Prostate gland (tissue), 2 donors: ENCODE results near the gene IL1RN. TPM values are rescaled to one million over a fixed set of nuclear protein-coding genes. Genes with fewer than 3 reads are reported as not detected.

ENCODE experiments used
- DNase-seq: peaks from one replicate; pipeline ENCODE4 v3.0.0-alpha.2; 2019; ENCODE audit warnings: low spot score
- H3K27ac ChIP-seq, 2 donors: fragments of 200-600 bp; sonication (generic); 2 replicates each; pipeline ENCODE4 v1.5.1; 2017 to 2019
- H3K27me3 ChIP-seq: fragments of 200-600 bp; sonication (generic); replicated peaks from 2 replicates; pipeline ENCODE4 v1.5.1; 2019; ENCODE audit not compliant: insufficient read depth
- H3K36me3 ChIP-seq, 2 donors: fragments of 200-600 bp; sonication (generic); 1 replicate in 1 of 2; 2 replicates in 1 of 2; pipeline versions ENCODE4 v1.5.1 to v1.8.1; 2017 to 2019
- H3K4me1 ChIP-seq: fragments of 200-600 bp; sonication (generic); replicated peaks from 2 replicates; pipeline ENCODE4 v1.5.1; 2019
- H3K4me3 ChIP-seq, 2 donors: fragments of 200-600 bp; sonication (generic); 2 replicates each; pipeline ENCODE4 v1.5.1; 2017 to 2019
- H3K9me3 ChIP-seq: fragments of 200-600 bp; sonication (generic); 2 replicates; pipeline ENCODE4 v1.5.1; 2017
- POLR2A ChIP-seq: fragments of 450-650 bp; IDR thresholded peaks from one replicate; pipeline ENCODE4 v1.6.1; 2016; ENCODE audit warnings: antibody characterized with exemption, mild to moderate bottlenecking
- POLR2AphosphoS5 ChIP-seq: sonication (generic); formaldehyde crosslinking; IDR thresholded peaks from one replicate; pipeline ENCODE4 v1.6.1; 2017; ENCODE audit warnings: antibody characterized with exemption
- WGBS: methylation state at CpG from one replicate; pipeline ENCODE4 v1.1.5; 2018; 5-methylcytosine and 5-hydroxymethylcytosine counted together
- intact Hi-C: fragments of 100-400 bp; cut with DNase I; formaldehyde crosslinking; loops from one replicate; pipeline ENCODE4 v1.14.2; 2022
- total RNA-seq, 2 donors: library from RNA; depleted of rRNA; stranded (reverse); fragments of >200 nt; gene quantifications; one replicate each; pipeline ENCODE4 v1.1.0, GENCODE V29; 2016
- TF ChIP-seq, protein P1 (sequence below), 4 experiments: fragments of 200-600 bp in 2 of 4; fragments of 450-650 bp in 2 of 4; sonication (generic) in 2 of 4; IDR thresholded peaks; 1 replicate in 3 of 4; 2 replicates in 1 of 4; pipeline ENCODE4 v1.5.1; 2016 to 2019; ENCODE audit warnings: antibody characterized with exemption in 4 of 4, mild to moderate bottlenecking in 2 of 4, moderate library complexity in 2 of 4

IL1RN gene
- total RNA-seq, 2 donors from 2014 or later = 3.7 to 4.4 TPM

DNA sequence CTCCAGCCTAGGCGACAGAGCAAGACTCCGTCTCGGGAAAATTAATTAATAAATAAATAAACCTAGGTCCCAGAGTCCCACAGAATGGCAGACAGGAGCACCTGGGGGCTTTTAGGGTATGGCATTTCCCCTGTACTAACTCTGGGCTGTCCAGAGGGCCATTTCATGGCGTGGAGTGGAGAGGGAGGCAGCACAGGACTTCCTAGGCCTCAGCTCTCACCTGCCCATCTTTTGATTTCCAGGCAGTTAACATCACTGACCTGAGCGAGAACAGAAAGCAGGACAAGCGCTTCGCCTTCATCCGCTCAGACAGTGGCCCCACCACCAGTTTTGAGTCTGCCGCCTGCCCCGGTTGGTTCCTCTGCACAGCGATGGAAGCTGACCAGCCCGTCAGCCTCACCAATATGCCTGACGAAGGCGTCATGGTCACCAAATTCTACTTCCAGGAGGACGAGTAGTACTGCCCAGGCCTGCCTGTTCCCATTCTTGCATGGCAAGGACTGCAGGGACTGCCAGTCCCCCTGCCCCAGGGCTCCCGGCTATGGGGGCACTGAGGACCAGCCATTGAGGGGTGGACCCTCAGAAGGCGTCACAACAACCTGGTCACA is 5.1 kb downstream of the IL1RN start:
- no peak for DNase-seq

GRCh38 chr2:113133704-113134598 is 6.6 kb downstream of the IL1RN start:
- TF ChIP-seq POLR2A = no peak
- Histone ChIP-seq H3K9me3 (no peaks in the 10 kb centered on the region), H3K4me3 (no peak overlapping the region), H3K4me1 (no peaks in the 10 kb centered on the region), H3K27me3 (no peaks in the 10 kb centered on the region), H3K27ac (no peak overlapping the region), H3K36me3 (no peaks in the 10 kb centered on the region)
- 67% methylated on average over 7 of the region's 7 CpGs for WGBS
- no peak for DNase-seq
- intact Hi-C loops = no loop called here

More for the DNA sequence above, 5.1 kb downstream of the IL1RN start:
- H3K4me3 ChIP-seq = no peak overlapping the region
- H3K9me3 ChIP-seq = no peaks in the 10 kb centered on the region
- TF ChIP-seq, protein P1, sequence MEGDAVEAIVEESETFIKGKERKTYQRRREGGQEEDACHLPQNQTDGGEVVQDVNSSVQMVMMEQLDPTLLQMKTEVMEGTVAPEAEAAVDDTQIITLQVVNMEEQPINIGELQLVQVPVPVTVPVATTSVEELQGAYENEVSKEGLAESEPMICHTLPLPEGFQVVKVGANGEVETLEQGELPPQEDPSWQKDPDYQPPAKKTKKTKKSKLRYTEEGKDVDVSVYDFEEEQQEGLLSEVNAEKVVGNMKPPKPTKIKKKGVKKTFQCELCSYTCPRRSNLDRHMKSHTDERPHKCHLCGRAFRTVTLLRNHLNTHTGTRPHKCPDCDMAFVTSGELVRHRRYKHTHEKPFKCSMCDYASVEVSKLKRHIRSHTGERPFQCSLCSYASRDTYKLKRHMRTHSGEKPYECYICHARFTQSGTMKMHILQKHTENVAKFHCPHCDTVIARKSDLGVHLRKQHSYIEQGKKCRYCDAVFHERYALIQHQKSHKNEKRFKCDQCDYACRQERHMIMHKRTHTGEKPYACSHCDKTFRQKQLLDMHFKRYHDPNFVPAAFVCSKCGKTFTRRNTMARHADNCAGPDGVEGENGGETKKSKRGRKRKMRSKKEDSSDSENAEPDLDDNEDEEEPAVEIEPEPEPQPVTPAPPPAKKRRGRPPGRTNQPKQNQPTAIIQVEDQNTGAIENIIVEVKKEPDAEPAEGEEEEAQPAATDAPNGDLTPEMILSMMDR (IDR thresholded peaks at IDR 0.05) = no peak
- TF ChIP-seq POLR2AphosphoS5 (no peak), POLR2A (no peak)
- WGBS = 91% methylated on average over 17 of the region's 17 CpGs
- H3K27ac ChIP-seq = no peak overlapping the region
- H3K36me3 ChIP-seq = no peaks in the 10 kb centered on the region
- H3K4me1 ChIP-seq = no peaks in the 10 kb centered on the region
- H3K27me3 ChIP-seq = no peaks in the 10 kb centered on the region
- intact Hi-C loops = no loop called here

GRCh38 chr2:113134717-113135116 is 7.3 kb downstream of the IL1RN start:
- Histone ChIP-seq H3K36me3 (no peaks in the 10 kb centered on the region), H3K27ac (no peak overlapping the region), H3K9me3 (no peaks in the 10 kb centered on the region), H3K4me1 (no peaks in the 10 kb centered on the region), H3K4me3 (no peak overlapping the region), H3K27me3 (no peaks in the 10 kb centered on the region)
- TF ChIP-seq POLR2AphosphoS5 (no peak), POLR2A (no peak)
- TF ChIP-seq, protein P1 (IDR thresholded peaks at IDR 0.05) = no peak
- no peak for DNase-seq
- intact Hi-C loops = loop anchor here (5.0 kb wide), 2 partner anchors 63 to 238 kb away; no protein-coding TSS in a partner anchor

GRCh38 chr2:113135317-113135716 is 7.9 kb downstream of the IL1RN start:
- H3K9me3 ChIP-seq = no peaks in the 10 kb centered on the region
- H3K36me3 ChIP-seq = no peaks in the 10 kb centered on the region
- no peak overlapping the region for H3K4me3 ChIP-seq
- H3K27me3 ChIP-seq = no peaks in the 10 kb centered on the region
- 92% methylated on average over 1 of the region's 1 CpG for WGBS
- H3K4me1 ChIP-seq = no peaks in the 10 kb centered on the region
- TF ChIP-seq POLR2A (no peak), POLR2AphosphoS5 (no peak)
- TF ChIP-seq, protein P1 (IDR thresholded peaks at IDR 0.05) = no peak
- H3K27ac ChIP-seq = no peak overlapping the region
- DNase-seq = no peak
- intact Hi-C loops = loop anchor here (5.0 kb wide), 2 partner anchors 62 to 237 kb away; no protein-coding TSS in a partner anchor
